ENCODE results near the gene CEP89. TPM values are rescaled to one million over a fixed set of nuclear protein-coding genes. Genes with fewer than 3 reads are reported as not detected.

Gene CEP89
- total RNA-seq, 1 experiment from 2014 or later, result 21.1 TPM

GRCh38 chr19:32895384-32895783 lies 76.4 kb downstream of the CEP89 start (continued):
- no peak for TF ChIP-seq PRDM15 (CRISPR knock-in tag; IDR thresholded peaks at IDR 0.05)
- no peak for TF ChIP-seq TEAD1 (CRISPR knock-in tag; IDR thresholded peaks at IDR 0.05)
- TF ChIP-seq TEAD4 (CRISPR knock-in tag; IDR thresholded peaks at IDR 0.05), result no peak
- TF ChIP-seq ZNF532 (CRISPR knock-in tag; IDR thresholded peaks at IDR 0.05; ENCODE audit: borderline replicate concordance), result no peak
- no peak for TF ChIP-seq ZNF263 (CRISPR knock-in tag; IDR thresholded peaks at IDR 0.05; ENCODE audit: low read depth)
- TF ChIP-seq KAT7 (CRISPR knock-in tag; IDR thresholded peaks at IDR 0.05; ENCODE audit: borderline replicate concordance), result no peak

GRCh38 chr19:32891609-32892008 lies 80.1 kb downstream of the CEP89 start:
- Mint-ChIP-seq H3K36me3 (peaks cover 21% of the 10 kb centered on the region), H3K9me3 (peaks cover 20% of the 10 kb centered on the region), H3K4me3 (no peak overlapping the region), H3K4me1 (peaks cover 6% of the 10 kb centered on the region), H3K27me3 (ENCODE audit: low read depth) (no peaks in the 10 kb centered on the region), H3K27ac (no peak overlapping the region)
- ATAC-seq (no peak), DNase-seq (ENCODE audit: low spot score) (no peak)
- CTCF ChIA-PET, result interaction anchor here (1.1 kb wide), 1 partner anchor 34 kb away, joined by 5 read pairs; no protein-coding TSS in a partner anchor
- TF ChIP-seq GRHL2 (CRISPR knock-in tag; IDR thresholded peaks at IDR 0.05; ENCODE audit: insufficient replicate concordance, severe bottlenecking), result no peak
- TF ChIP-seq ZNF219 (CRISPR knock-in tag; IDR thresholded peaks at IDR 0.05; ENCODE audit: borderline replicate concordance), result no peak
- TF ChIP-seq ESRRA (CRISPR knock-in tag; IDR thresholded peaks at IDR 0.05; ENCODE audit: borderline replicate concordance), result no peak
- TF ChIP-seq ZNF138 (CRISPR knock-in tag; conservative IDR thresholded peaks at IDR 0.05), result no peak
- no peak for TF ChIP-seq FOXJ3 (CRISPR knock-in tag; IDR thresholded peaks at IDR 0.05; ENCODE audit: borderline replicate concordance)
- TF ChIP-seq CDX4 (CRISPR knock-in tag; IDR thresholded peaks at IDR 0.05; ENCODE audit: borderline replicate concordance), result no peak
- POLR2A ChIA-PET, result no interaction called here

- ChIA-PET CTCF (no interaction called here), POLR2A (no interaction called here)
- Mint-ChIP-seq H3K27ac (no peak overlapping the region), H3K4me3 (no peak overlapping the region), H3K9me3 (peaks cover 20% of the 10 kb centered on the region), H3K27me3 (ENCODE audit: low read depth) (no peaks in the 10 kb centered on the region), H3K4me1 (0 out of 2 replicates have a peak, but pooled peaks cover 3% of the 10 kb centered on the region), H3K36me3 (peaks cover 21% of the 10 kb centered on the region)
- ATAC-seq (no peak), DNase-seq (ENCODE audit: low spot score) (no peak)
- TF ChIP-seq FOXP4 (CRISPR knock-in tag; IDR thresholded peaks at IDR 0.05) (no peak), TCF7 (CRISPR knock-in tag; IDR thresholded peaks at IDR 0.05; ENCODE audit: low read depth) (0 out of 2 replicates have a peak, but pooled peaks have one; percentile 39)
Measured at GRCh38 chr19:32890841-32891240, 80.9 kb downstream of the CEP89 start.
